ENCODE data around the gene CAPN10.

Gene CAPN10

DNA sequence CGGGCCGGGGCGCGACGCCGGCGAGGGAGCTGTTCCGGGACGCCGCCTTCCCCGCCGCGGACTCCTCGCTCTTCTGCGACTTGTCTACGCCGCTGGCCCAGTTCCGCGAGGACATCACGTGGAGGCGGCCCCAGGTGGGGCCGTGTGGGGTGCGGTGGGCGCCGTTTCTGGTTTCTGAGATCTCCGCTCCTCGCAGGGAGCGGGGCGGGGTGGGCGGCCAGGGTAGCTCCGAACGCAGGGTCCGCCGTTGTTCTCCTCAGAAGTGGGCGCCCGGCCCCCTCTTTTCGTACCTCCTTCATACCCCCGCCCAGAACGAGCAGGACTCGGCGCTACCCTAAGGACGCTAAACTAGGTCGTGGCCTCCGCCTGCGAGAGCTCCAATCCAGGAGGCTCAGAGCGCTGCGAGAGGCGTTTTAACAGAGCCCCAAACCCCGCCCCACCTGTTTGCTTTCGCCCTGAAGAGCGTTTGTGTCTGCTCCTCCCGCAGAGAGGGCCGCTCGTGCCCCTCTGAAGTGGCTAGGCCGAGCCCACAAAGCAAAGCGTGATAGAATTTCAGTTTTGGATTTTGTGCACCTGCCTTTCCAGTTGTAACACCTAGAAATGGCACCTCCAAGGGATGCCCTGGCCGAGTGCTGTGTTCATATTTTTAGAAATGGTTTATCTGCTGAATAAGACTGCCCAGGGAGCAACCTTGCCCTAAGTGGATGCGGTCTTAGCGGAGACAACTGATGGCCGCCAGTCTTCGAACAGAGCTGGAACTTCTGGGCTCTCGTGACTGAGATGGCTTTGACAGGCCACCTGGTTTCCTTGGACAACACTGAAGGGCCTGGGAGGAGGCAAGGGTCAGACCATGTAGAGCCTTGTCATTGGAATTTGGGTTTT, 626 bp downstream of the CAPN10 start:
- Histone ChIP-seq H3K27me3 (ENCODE audit: insufficient read depth, low read depth) (no peaks in the 10 kb centered on the region), H4K20me1 (ENCODE audit: insufficient read depth) (no peaks in the 10 kb centered on the region), H2AFZ (ENCODE audit: low read depth) (peak overlapping the region; percentile 57), H3K4me3 (IDR thresholded peaks at IDR 0.05; ENCODE audit: insufficient read depth, low read depth, low read length) (no peak overlapping the region), H3K36me3 (ENCODE audit: insufficient read depth) (no peaks in the 10 kb centered on the region), H3K4me1 (ENCODE audit: low read depth, poor library complexity, severe bottlenecking) (peaks cover 36% of the 10 kb centered on the region), H3K79me2 (ENCODE audit: insufficient read depth, low read depth) (peaks cover 44% of the 10 kb centered on the region), H3K4me2 (peak overlapping the region; percentile 85), H3K27ac (peak overlapping the region; percentile 16; the same call in 1 of the 2 replicates), H3K9ac (peak overlapping the region; percentile 86; the same call in 1 of the 2 replicates)
- TF ChIP-seq, protein P1, sequence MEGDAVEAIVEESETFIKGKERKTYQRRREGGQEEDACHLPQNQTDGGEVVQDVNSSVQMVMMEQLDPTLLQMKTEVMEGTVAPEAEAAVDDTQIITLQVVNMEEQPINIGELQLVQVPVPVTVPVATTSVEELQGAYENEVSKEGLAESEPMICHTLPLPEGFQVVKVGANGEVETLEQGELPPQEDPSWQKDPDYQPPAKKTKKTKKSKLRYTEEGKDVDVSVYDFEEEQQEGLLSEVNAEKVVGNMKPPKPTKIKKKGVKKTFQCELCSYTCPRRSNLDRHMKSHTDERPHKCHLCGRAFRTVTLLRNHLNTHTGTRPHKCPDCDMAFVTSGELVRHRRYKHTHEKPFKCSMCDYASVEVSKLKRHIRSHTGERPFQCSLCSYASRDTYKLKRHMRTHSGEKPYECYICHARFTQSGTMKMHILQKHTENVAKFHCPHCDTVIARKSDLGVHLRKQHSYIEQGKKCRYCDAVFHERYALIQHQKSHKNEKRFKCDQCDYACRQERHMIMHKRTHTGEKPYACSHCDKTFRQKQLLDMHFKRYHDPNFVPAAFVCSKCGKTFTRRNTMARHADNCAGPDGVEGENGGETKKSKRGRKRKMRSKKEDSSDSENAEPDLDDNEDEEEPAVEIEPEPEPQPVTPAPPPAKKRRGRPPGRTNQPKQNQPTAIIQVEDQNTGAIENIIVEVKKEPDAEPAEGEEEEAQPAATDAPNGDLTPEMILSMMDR (conservative IDR thresholded peaks at IDR 0.05; ENCODE audit: low read depth, low read length), result no peak

DNA sequence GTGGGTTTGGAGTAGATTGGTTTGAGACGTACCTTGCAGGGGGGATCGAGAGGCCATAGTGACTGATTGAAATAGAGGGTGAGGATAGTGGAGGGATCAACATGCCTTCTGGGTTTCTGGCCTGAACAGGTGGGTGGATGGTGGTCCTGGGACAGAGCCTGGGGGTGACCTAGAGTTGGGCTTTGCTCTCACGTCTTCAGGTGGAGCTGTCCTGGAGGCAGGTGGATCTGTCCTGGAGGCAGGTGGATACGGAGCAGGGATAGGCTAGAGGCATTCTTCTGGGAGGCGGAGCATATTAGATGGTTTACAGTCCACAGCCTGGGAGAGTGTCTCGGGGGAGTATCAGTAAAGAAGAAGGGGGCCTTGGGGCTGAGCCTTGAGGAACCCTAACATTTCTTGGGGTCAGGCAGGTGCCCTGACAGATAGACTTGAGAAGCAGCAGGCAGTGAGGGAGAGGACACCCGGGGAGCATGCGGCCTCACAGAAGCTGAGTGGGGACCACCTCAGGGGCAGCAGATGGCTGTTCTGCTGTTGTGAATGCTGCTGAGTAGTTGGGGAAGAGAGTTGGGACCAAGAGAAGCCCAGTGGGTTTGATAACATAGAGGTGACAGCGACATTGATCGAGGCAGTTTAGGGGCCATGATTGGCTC, 1.6 kb downstream of the CAPN10 start:
- peaks cover 34% of the 10 kb centered on the region for H3K79me2 ChIP-seq (ENCODE audit: insufficient read depth, low read depth)

DNA sequence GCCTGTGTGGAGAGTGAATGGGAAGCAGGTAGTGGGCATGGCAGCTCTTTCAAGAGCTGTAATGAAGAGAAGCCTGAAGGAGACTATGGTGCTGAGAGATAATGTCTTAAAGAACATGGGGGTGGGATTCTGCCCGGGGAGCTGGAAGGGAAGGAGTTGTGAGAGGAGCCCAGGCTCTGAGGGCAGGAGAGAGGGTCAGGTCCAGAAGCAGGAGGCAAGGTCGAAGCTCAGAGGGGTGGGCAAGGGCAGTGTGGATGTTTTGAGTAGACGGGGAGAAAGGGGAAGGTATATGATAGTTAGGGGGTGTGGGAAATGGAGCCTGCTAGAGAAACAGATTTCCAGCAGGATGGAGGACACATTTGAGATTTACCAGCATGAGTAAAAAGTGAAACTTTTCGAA, 2.1 kb downstream of the CAPN10 start:
- Histone ChIP-seq H3K4me1 (ENCODE audit: low read depth, poor library complexity, severe bottlenecking) (peaks cover 21% of the 10 kb centered on the region), H2AFZ (ENCODE audit: low read depth) (no peak overlapping the region), H3K27me3 (ENCODE audit: insufficient read depth, low read depth) (no peaks in the 10 kb centered on the region), H3K4me3 (IDR thresholded peaks at IDR 0.05; ENCODE audit: insufficient read depth, low read depth, low read length) (no peak overlapping the region), H3K79me2 (ENCODE audit: insufficient read depth, low read depth) (peaks cover 29% of the 10 kb centered on the region), H3K27ac (no peak overlapping the region), H4K20me1 (ENCODE audit: insufficient read depth) (no peaks in the 10 kb centered on the region), H3K36me3 (ENCODE audit: insufficient read depth) (no peaks in the 10 kb centered on the region), H3K4me2 (peak overlapping the region; percentile 85; the same call in 1 of the 2 replicates), H3K9ac (no peak overlapping the region)
- TF ChIP-seq, protein P1 (conservative IDR thresholded peaks at IDR 0.05; ENCODE audit: low read depth, low read length), result no peak

More for the DNA sequence above, 1.6 kb downstream of the CAPN10 start:
- Histone ChIP-seq H3K4me1 (ENCODE audit: low read depth, poor library complexity, severe bottlenecking) (peaks cover 26% of the 10 kb centered on the region), H3K36me3 (ENCODE audit: insufficient read depth) (no peaks in the 10 kb centered on the region), H3K9ac (peak overlapping the region; percentile 86; the same call in 1 of the 2 replicates), H3K4me3 (IDR thresholded peaks at IDR 0.05; ENCODE audit: insufficient read depth, low read depth, low read length) (no peak overlapping the region), H4K20me1 (ENCODE audit: insufficient read depth) (no peaks in the 10 kb centered on the region), H3K27ac (no peak overlapping the region), H3K27me3 (ENCODE audit: insufficient read depth, low read depth) (no peaks in the 10 kb centered on the region), H3K4me2 (peak overlapping the region; percentile 85), H2AFZ (ENCODE audit: low read depth) (no peak overlapping the region)
- TF ChIP-seq, protein P1 (conservative IDR thresholded peaks at IDR 0.05; ENCODE audit: low read depth, low read length), result no peak

DNA sequence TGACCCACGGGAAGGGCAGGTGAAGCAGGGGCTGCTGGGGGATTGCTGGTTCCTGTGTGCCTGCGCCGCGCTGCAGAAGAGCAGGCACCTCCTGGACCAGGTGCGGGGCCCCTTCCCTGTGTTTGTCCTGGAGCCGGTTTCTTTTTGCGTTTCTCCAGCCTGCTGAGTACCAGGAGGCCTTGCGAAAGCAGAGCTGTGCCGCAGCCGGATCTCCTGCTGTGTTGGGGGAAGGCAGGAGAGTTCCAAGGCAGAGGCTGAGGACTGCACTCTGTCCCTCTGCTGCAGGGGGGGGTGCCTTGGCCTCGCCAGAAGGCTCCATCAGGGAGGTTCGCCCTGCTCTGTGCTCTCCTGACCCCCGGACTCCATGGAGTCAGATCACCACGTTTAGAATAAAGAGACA, 2.8 kb downstream of the CAPN10 start:
- H3K79me2 ChIP-seq (ENCODE audit: insufficient read depth, low read depth), result peaks cover 27% of the 10 kb centered on the region
- peaks cover 14% of the 10 kb centered on the region for H3K4me1 ChIP-seq (ENCODE audit: low read depth, poor library complexity, severe bottlenecking)
- H3K27ac ChIP-seq, result no peak overlapping the region
- TF ChIP-seq, protein P1 (conservative IDR thresholded peaks at IDR 0.05; ENCODE audit: low read depth, low read length), result no peak
- H3K4me2 ChIP-seq, result no peak overlapping the region
- H2AFZ ChIP-seq (ENCODE audit: low read depth), result no peak overlapping the region
- H3K36me3 ChIP-seq (ENCODE audit: insufficient read depth), result no peaks in the 10 kb centered on the region
- H3K9ac ChIP-seq, result no peak overlapping the region
- no peak overlapping the region for H3K4me3 ChIP-seq (IDR thresholded peaks at IDR 0.05; ENCODE audit: insufficient read depth, low read depth, low read length)
- no peaks in the 10 kb centered on the region for H3K27me3 ChIP-seq (ENCODE audit: insufficient read depth, low read depth)
- no peaks in the 10 kb centered on the region for H4K20me1 ChIP-seq (ENCODE audit: insufficient read depth)

Data from KMS-11 (cell line).